Astrocyte of the spinal cord (primary cell): ENCODE measurements around the gene ADAMTS10.
"Not testable (repeated sequence)": the region's sequence is repeated elsewhere in the genome, so short reads cannot be mapped to it uniquely, and the experiment has no call there.

ENCODE experiments used
- DNase-seq: peaks from one replicate; pipeline ENCODE4 v3.0.0; 2011; ENCODE audit warnings: low read depth, low spot score
- H3K4me3 ChIP-seq: 2 replicates; pipeline ENCODE4 v1.5.1; 2011; ENCODE audit warnings: low read depth, mild to moderate bottlenecking, low read length, moderate library complexity
- CTCF ChIP-seq: IDR thresholded peaks from 2 replicates; pipeline ENCODE4 v1.5.1; 2012; ENCODE audit warnings: low read depth, mild to moderate bottlenecking, low read length, inconsistent platforms
- in situ Hi-C: cut with HindIII; loops from 2 replicates; pipeline ENCODE4 v1.10.0; 2017; ENCODE audit warnings: low sequenced_read_pairs

The ADAMTS10 gene

GRCh38 chr19:8638078-8638619, 27.6 kb upstream of the ADAMTS10 start:
- peak; percentile 76 for DNase-seq
- in situ Hi-C loops: no loop called here
- TF ChIP-seq CTCF: no peak
- no peak overlapping the region for H3K4me3 ChIP-seq

GRCh38 chr19:8637070-8637469, 26.6 kb upstream of the ADAMTS10 start:
- in situ Hi-C loops, H3K4me3 ChIP-seq: not testable (repeated sequence)
- DNase-seq: peak; percentile 44

GRCh38 chr19:8635422-8635821, 24.9 kb upstream of the ADAMTS10 start:
- no peak overlapping the region for H3K4me3 ChIP-seq
- in situ Hi-C loops: no loop called here
- TF ChIP-seq CTCF: no peak
- peak; percentile 52 for DNase-seq

GRCh38 chr19:8631425-8631819, 20.9 kb upstream of the ADAMTS10 start:
- no peak overlapping the region for H3K4me3 ChIP-seq
- in situ Hi-C loops: no loop called here
- peak; percentile 94 for DNase-seq
- TF ChIP-seq CTCF: no peak

- DNase-seq: no peak
- no peak overlapping the region for H3K4me3 ChIP-seq
- in situ Hi-C loops: no loop called here
- no peak for TF ChIP-seq CTCF
Observed at GRCh38 chr19:8630796-8631424, 20.4 kb upstream of the ADAMTS10 start.

GRCh38 chr19:8629996-8630683, 19.6 kb upstream of the ADAMTS10 start, which contains the start of gene NFILZ:
NFILZ (plus strand) TSS chr19:8630633; CDS start chr19:8676766, 46,133 bp downstream.
- TF ChIP-seq CTCF: no peak
- in situ Hi-C loops: no loop called here
- DNase-seq: no peak
- H3K4me3 ChIP-seq: no peak within 1 kb of the TSS

GRCh38 chr19:8629184-8629583, 18.7 kb upstream of the ADAMTS10 start:
- TF ChIP-seq CTCF: no peak
- no peak for DNase-seq
- in situ Hi-C loops: no loop called here
- no peak overlapping the region for H3K4me3 ChIP-seq
